KMS-11 (cell line): ENCODE results near the gene KIF3C.
"Not testable (repeated sequence)": the region's sequence is repeated elsewhere in the genome, so short reads cannot be mapped to it uniquely, and the experiment has no call there.

ENCODE experiments used
- H2AFZ ChIP-seq: fragments of 200-600 bp; sonication (generic); 2 replicates; pipeline ENCODE4 v1.6.1; 2016; ENCODE audit warnings: antibody characterized with exemption, mixed run types, low read depth
- H3K27ac ChIP-seq: fragments of 200-600 bp; sonication (generic); 2 replicates; pipeline ENCODE4 v1.6.1; 2016; ENCODE audit warnings: mild to moderate bottlenecking, mixed run types
- H3K27me3 ChIP-seq: fragments of 200-600 bp; sonication (generic); 2 replicates; pipeline ENCODE4 v1.6.1; 2017; ENCODE audit warnings: mild to moderate bottlenecking, low read depth, mixed run types, moderate library complexity; ENCODE audit not compliant: insufficient read depth
- H3K36me3 ChIP-seq: fragments of 200-600 bp; sonication (generic); 2 replicates; pipeline ENCODE4 v1.6.1; 2017; ENCODE audit warnings: mild to moderate bottlenecking, mixed run types; ENCODE audit not compliant: insufficient read depth
- H3K4me1 ChIP-seq: fragments of 200-600 bp; sonication (generic); 2 replicates; pipeline ENCODE4 v1.6.1; 2016; ENCODE audit warnings: mild to moderate bottlenecking, low read depth, mixed run types; ENCODE audit not compliant: poor library complexity, severe bottlenecking
- H3K4me2 ChIP-seq: fragments of 200-600 bp; sonication (generic); 2 replicates; pipeline ENCODE4 v1.7.0; 2016; ENCODE audit warnings: mild to moderate bottlenecking, mixed run types
- H3K4me3 ChIP-seq: fragments of 200-600 bp; sonication (generic); IDR thresholded peaks from 2 replicates; pipeline ENCODE4 v1.6.1; 2017; ENCODE audit warnings: low read depth, low read length, mixed read lengths; ENCODE audit not compliant: insufficient read depth
- H3K79me2 ChIP-seq: fragments of 200-600 bp; sonication (generic); 2 replicates; pipeline ENCODE4 v1.6.1; 2016; ENCODE audit warnings: low read depth, mixed run types; ENCODE audit not compliant: insufficient read depth
- H3K9ac ChIP-seq: fragments of 200-600 bp; sonication (generic); 2 replicates; pipeline ENCODE4 v1.6.1; 2016; ENCODE audit warnings: mild to moderate bottlenecking, mixed run types
- H4K20me1 ChIP-seq: fragments of 200-600 bp; sonication (generic); 2 replicates; pipeline ENCODE4 v1.6.1; 2016; ENCODE audit warnings: mild to moderate bottlenecking, mixed run types; ENCODE audit not compliant: insufficient read depth
- TF ChIP-seq, protein P1 (sequence below): fragments of 200-600 bp; sonication (generic); conservative IDR thresholded peaks from 2 replicates; pipeline ENCODE4 v1.6.1; 2017; ENCODE audit warnings: low read depth, mild to moderate bottlenecking, antibody characterized with exemption, low read length, moderate library complexity, mixed read lengths

The KIF3C gene

DNA sequence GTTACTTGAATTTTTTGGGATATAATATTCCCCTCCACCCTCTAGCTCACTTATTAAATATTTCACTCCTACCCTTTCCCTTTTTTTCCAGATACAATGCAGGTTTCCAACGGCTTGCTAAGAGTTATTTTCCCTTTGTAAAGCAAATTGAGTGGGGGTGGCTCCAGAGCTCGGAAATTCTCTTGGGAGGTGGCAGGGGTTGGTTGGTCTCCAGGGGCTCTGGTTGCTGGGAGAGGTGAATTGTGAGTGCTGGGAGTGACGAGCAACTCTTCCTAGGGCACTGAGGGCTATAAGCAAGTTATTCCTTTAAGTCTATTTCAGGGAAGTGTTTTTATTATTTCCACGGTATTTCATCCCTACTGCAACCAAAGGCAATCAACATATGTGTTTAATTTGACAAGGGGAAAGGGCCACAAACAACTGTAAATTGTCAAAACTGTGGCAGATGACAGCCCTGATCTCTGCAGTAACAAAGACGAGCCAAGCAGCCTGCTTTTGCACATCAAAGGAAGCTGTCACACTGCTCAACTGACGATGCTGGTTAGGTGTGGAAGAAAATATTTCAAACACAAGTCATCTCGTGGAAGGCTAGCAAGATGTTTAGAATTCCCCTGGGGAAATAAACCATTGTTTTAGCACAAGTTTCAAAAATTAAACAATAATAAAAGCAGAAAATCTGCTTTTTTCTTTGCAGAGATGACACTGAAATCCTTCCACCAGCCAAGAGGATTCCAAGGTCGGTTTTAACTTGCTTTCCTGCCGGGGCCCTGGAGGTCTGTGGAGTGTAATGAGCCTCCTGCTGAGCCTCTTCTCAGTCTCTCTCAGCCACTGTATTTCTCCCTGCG is 69.2 kb downstream of the KIF3C start:
- Histone ChIP-seq H4K20me1 (no peaks in the 10 kb centered on the region), H3K27me3 (no peaks in the 10 kb centered on the region), H3K4me3 (no peak overlapping the region), H3K4me1 (no peaks in the 10 kb centered on the region), H3K27ac (no peak overlapping the region), H2AFZ (no peak overlapping the region), H3K4me2 (no peak overlapping the region), H3K79me2 (no peaks in the 10 kb centered on the region), H3K36me3 (no peaks in the 10 kb centered on the region), H3K9ac (no peak overlapping the region)
- TF ChIP-seq, protein P1, sequence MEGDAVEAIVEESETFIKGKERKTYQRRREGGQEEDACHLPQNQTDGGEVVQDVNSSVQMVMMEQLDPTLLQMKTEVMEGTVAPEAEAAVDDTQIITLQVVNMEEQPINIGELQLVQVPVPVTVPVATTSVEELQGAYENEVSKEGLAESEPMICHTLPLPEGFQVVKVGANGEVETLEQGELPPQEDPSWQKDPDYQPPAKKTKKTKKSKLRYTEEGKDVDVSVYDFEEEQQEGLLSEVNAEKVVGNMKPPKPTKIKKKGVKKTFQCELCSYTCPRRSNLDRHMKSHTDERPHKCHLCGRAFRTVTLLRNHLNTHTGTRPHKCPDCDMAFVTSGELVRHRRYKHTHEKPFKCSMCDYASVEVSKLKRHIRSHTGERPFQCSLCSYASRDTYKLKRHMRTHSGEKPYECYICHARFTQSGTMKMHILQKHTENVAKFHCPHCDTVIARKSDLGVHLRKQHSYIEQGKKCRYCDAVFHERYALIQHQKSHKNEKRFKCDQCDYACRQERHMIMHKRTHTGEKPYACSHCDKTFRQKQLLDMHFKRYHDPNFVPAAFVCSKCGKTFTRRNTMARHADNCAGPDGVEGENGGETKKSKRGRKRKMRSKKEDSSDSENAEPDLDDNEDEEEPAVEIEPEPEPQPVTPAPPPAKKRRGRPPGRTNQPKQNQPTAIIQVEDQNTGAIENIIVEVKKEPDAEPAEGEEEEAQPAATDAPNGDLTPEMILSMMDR, result no peak

DNA sequence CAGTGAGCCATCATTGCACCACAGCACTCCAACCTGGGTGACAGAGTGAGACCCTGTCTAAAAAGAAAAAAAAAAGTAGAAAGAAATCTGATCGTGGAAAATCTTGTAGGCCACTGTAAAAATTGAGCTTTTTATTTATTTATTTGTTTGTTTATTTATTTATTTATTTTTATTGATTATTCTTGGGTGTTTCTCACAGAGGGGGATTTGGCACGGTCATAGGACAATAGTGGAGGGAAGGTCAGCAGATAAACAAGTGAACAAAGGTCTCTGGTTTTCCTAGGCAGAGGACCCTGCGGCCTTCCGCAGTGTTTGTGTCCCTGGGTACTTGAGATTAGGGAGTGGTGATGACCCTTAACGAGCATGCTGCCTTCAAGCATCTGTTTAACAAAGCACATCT is 72.7 kb downstream of the KIF3C start:
- not testable (repeated sequence) for H2AFZ ChIP-seq, H3K27me3 ChIP-seq, H3K4me1 ChIP-seq, H3K4me2 ChIP-seq, H3K4me3 ChIP-seq, H3K36me3 ChIP-seq, H3K79me2 ChIP-seq, H3K27ac ChIP-seq, H3K9ac ChIP-seq, H4K20me1 ChIP-seq

DNA sequence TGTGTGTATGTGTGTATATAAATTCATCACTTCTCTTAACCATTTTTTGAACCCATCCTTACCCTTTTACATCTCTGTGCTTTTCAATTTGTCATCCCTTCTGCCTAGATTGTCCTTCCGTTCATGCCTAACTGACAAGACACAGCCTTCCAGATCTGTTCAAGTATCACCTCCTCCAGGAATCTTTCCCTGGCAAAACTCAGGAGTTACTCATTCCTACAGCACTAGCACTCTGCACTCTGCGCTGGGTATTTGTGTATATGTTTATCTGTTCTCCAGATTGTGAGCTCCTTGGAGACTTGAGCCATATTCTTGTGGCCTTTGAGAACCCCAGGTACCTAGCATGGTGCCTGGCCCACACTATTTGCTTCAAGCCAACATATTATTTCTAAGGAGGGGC is 77.2 kb downstream of the KIF3C start:
- H3K27ac ChIP-seq, result no peak overlapping the region
- H3K27me3 ChIP-seq, result no peaks in the 10 kb centered on the region
- no peaks in the 10 kb centered on the region for H3K79me2 ChIP-seq
- TF ChIP-seq, protein P1, result no peak
- no peak overlapping the region for H3K4me3 ChIP-seq
- H3K9ac ChIP-seq, result no peak overlapping the region
- no peaks in the 10 kb centered on the region for H3K4me1 ChIP-seq
- H4K20me1 ChIP-seq, result no peaks in the 10 kb centered on the region
- H3K4me2 ChIP-seq, result no peak overlapping the region
- no peak overlapping the region for H2AFZ ChIP-seq
- no peaks in the 10 kb centered on the region for H3K36me3 ChIP-seq

DNA sequence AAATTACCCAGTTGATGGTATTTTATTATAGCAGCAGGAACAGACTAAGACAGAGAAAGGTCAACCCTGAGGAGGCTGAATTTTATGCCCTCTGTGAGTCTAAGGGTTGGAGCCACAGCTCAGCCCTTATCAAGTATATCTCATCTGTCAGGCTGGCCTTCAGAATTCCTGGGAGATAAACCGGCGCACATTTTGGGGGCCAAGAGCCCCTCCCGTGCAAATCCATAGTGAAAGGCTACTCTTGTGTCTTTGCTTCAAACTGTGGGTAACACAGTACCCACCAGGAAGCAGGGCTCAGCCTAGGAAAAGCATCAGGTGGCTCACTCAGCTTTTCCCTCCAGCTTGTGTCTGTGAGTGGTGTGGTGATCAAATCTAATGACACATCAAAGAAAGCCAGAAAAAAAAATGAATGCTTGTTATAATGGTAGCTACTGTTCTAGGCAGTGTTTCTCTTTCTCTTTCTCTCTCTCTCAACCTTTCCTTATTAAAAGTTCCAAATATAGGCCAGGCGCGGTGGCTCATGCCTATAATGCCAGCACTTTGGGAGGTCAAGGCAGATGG is 79.0 kb downstream of the KIF3C start:
- H3K9ac ChIP-seq, result no peak overlapping the region
- H3K4me2 ChIP-seq, result no peak overlapping the region
- no peaks in the 10 kb centered on the region for H3K36me3 ChIP-seq
- H3K79me2 ChIP-seq, result no peaks in the 10 kb centered on the region
- no peak overlapping the region for H2AFZ ChIP-seq
- H4K20me1 ChIP-seq, result no peaks in the 10 kb centered on the region
- no peaks in the 10 kb centered on the region for H3K4me1 ChIP-seq
- H3K27me3 ChIP-seq, result no peaks in the 10 kb centered on the region
- H3K27ac ChIP-seq, result no peak overlapping the region
- H3K4me3 ChIP-seq, result no peak overlapping the region
- TF ChIP-seq, protein P1, result no peak

DNA sequence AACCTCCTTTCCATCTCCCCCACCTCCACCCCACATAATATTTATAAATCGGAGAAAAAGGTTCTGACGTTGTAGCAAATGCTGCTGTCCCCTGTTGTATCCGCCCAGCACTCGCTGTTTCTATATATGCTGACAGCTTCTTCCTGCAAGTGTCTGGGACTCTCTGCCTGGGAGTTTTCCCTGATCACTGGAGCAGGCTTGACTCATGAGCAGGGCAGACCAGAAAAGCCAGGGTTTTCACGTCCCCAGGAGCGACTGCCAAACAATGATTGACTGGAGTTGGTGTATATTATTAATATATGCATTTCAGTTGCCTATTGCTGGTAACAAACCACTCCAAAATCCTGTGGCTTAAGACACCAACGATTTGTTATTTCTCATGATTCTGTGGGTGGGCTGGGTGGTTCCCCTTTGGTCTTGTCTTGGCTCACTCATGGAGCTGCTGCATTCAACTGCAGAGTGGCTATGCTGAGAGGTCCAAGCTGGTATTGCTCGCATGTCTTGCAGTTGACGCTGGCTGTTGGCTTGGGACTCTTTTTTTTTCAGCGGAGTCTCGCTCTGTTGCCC is 82.8 kb downstream of the KIF3C start:
- no peaks in the 10 kb centered on the region for H3K27me3 ChIP-seq
- no peak overlapping the region for H3K27ac ChIP-seq
- no peak overlapping the region for H2AFZ ChIP-seq
- no peaks in the 10 kb centered on the region for H4K20me1 ChIP-seq
- H3K36me3 ChIP-seq, result no peaks in the 10 kb centered on the region
- no peak overlapping the region for H3K4me2 ChIP-seq
- no peaks in the 10 kb centered on the region for H3K79me2 ChIP-seq
- no peaks in the 10 kb centered on the region for H3K4me1 ChIP-seq
- no peak overlapping the region for H3K9ac ChIP-seq
- H3K4me3 ChIP-seq, result no peak overlapping the region
- TF ChIP-seq, protein P1, result no peak
